Spleen (tissue), 11 donors: ENCODE data around the gene DNAH9. TPM values are rescaled to one million over a fixed set of nuclear protein-coding genes. Genes with fewer than 3 reads are reported as not detected.
"Not testable (repeated sequence)": the region's sequence is repeated elsewhere in the genome, so short reads cannot be mapped to it uniquely, and the experiment has no call there.

ENCODE experiments used
- DNase-seq: peaks from one replicate; pipeline ENCODE4 v3.0.0-alpha.2; 2020
- H3K27ac ChIP-seq, 8 donors: fragments of 200-600 bp; sonication (generic) in 7 of 8; 1 replicate in 4 of 8; 2 replicates in 4 of 8; pipeline versions ENCODE4 v1.5.0 to v1.8.0; 2016 to 2021; ENCODE audit warnings: inconsistent platforms in 4 of 8, mild to moderate bottlenecking in 4 of 8, moderate library complexity in 1 of 8
- H3K27me3 ChIP-seq, 7 donors: fragments of 200-600 bp; sonication (generic) in 6 of 7; replicated peaks in 1 of 7; 1 replicate in 4 of 7; 2 replicates in 3 of 7; pipeline versions ENCODE4 v1.5.0 to v1.8.0; 2016 to 2021; ENCODE audit warnings: inconsistent platforms in 3 of 7, mild to moderate bottlenecking in 1 of 7
- H3K36me3 ChIP-seq, 6 donors: fragments of 200-600 bp; sonication (generic) in 5 of 6; 1 replicate in 4 of 6; 2 replicates in 2 of 6; pipeline versions ENCODE4 v1.5.0 to v1.8.0; 2016 to 2021; ENCODE audit warnings: inconsistent platforms in 2 of 6
- H3K4me1 ChIP-seq, 6 donors: fragments of 200-600 bp; sonication (generic) in 5 of 6; 1 replicate in 3 of 6; 2 replicates in 3 of 6; pipeline versions ENCODE4 v1.5.0 to v1.8.0; 2016 to 2021; ENCODE audit warnings: inconsistent platforms in 3 of 6
- H3K4me3 ChIP-seq, 8 donors: fragments of 200-600 bp; sonication (generic) in 7 of 8; 1 replicate in 4 of 8; 2 replicates in 4 of 8; pipeline versions ENCODE4 v1.5.0 to v1.8.0; 2016 to 2021; ENCODE audit warnings: inconsistent platforms in 4 of 8, mild to moderate bottlenecking in 4 of 8, moderate library complexity in 2 of 8
- H3K9me3 ChIP-seq, 8 donors: fragments of 200-600 bp; sonication (generic) in 7 of 8; 1 replicate in 4 of 8; 2 replicates in 4 of 8; pipeline versions ENCODE4 v1.5.0 to v1.8.0; 2016 to 2021; ENCODE audit warnings: inconsistent platforms in 4 of 8
- CTCF ChIP-seq, 11 experiments: fragments of 200-600 bp in 7 of 11; fragments of 450-650 bp in 4 of 11; sonication (generic) in 4 of 11; IDR thresholded peaks in 8 of 11; conservative IDR thresholded peaks in 3 of 11; 1 replicate in 7 of 11; 2 replicates in 4 of 11; pipeline versions ENCODE4 v1.4.0 to v1.8.0; 2016 to 2021; ENCODE audit warnings: antibody characterized with exemption in 11 of 11, inconsistent platforms in 4 of 11, mild to moderate bottlenecking in 1 of 11
- POLR2A ChIP-seq, 3 donors: fragments of 450-650 bp; IDR thresholded peaks; one replicate each; pipeline ENCODE4 v1.5.1; 2017; ENCODE audit warnings: antibody characterized with exemption in 3 of 3, mild to moderate bottlenecking in 1 of 3
- POLR2AphosphoS5 ChIP-seq, 3 donors: sonication (generic); formaldehyde crosslinking; IDR thresholded peaks; one replicate each; pipeline ENCODE4 v1.5.1; 2017; ENCODE audit warnings: antibody characterized with exemption in 3 of 3
- WGBS, 5 donors: extraction: QIAGEN DNeasy Blood & Tissue Kit in 3 of 5; methylation state at CpG; one replicate each; pipeline versions ENCODE4 v1.1.5 to v1.1.7; 2013 to 2018; 5-methylcytosine and 5-hydroxymethylcytosine counted together
- intact Hi-C: fragments of 100-400 bp; cut with DNase I; formaldehyde crosslinking; loops from one replicate; pipeline ENCODE4 v1.15.0; 2023; ENCODE audit warnings: low total_unique reads
- polyA plus RNA-seq, 3 donors: library from polyadenylated mRNA; stranded (reverse); fragments of 200-250 nt; gene quantifications; one replicate each; pipeline ENCODE4 v1.2.1, GENCODE V29; 2013
- total RNA-seq, 7 donors: library from RNA; depleted of rRNA in 3 of 7; stranded (reverse); fragments of >200 nt in 3 of 7; fragmentation: NEBNext Ultra II Directional in 4 of 7; extraction: Animal tissue kit (Norgen Biotek cat#: 25700) in 4 of 7; gene quantifications; one replicate each; pipeline versions ENCODE4 v1.1.0 to v1.2.1, GENCODE V29; 2016 to 2021
- donor health status: healthy with polysubstance abuse.
- donor health status: DM: no; HTN: no; CAD: no; lungs with moderate emphysema.
- donor health status: DM: no; HTN: no; CAD: no.
- donor health status: Bipolar disorder and iron deficiency.
- donor health status: healthy.
- donor health status: DM: no; HTN: no; CAD: no.
- donor health status: DM: yes; HTN: yes; CAD: no.

DNAH9 gene
- total and polyA plus RNA-seq, 10 donors, result 0.06 to 0.92 (median 0.22) TPM; not detected in 2

GRCh38 chr17:11928436-11928835, 330.2 kb downstream of the DNAH9 start:
- no peak for DNase-seq
- Histone ChIP-seq H3K36me3 (no peaks in the 10 kb centered on the region), H3K9me3 (peaks cover 0 to 7% (median 0%) of the 10 kb centered on the region in 8 donors), H3K4me1 (no peaks in the 10 kb centered on the region), H3K27ac (no peak overlapping the region), H3K4me3 (no peak overlapping the region), H3K27me3 (no peaks in the 10 kb centered on the region)
- intact Hi-C loops, result no loop called here
- TF ChIP-seq CTCF (IDR thresholded peaks at IDR 0.05 in 8 of 11, conservative IDR thresholded peaks at IDR 0.05 in 3 of 11) (no peak), POLR2AphosphoS5 (IDR thresholded peaks at IDR 0.05) (no peak), POLR2A (IDR thresholded peaks at IDR 0.05) (no peak)
- WGBS, 5 donors, result 57 to 68% (median 65%) methylated on average over 4 of the region's 4 CpGs

DNA sequence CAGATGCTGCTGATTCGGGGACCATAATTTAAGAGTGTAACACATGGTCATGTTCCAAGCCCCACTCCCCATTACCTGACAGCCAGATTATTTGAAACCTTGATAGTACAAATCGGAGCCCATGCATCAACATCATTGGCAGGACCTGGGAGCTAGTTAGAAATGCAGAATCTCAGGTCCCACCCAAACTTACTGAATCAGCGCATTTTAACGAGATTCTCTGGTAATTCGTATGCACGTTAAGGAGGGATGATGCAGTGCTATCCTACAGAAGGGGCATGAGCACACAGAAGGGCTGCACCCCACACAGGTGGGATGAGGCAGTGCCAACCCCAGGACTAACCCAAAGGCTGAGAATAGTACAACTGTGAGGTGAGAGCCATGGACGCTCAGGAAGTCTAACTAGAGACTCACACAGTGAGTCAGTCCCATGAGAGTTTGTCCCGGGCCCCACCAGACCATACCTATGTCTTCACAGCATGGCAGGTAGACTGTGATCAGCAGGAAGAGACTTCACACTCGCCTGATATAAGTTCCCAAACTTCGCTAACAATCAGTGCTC, 334.1 kb downstream of the DNAH9 start:
- intact Hi-C loops, result no loop called here
- DNase-seq, result no peak
- Histone ChIP-seq H3K36me3 (no peaks in the 10 kb centered on the region), H3K4me3 (no peak overlapping the region), H3K27ac (no peak overlapping the region), H3K9me3 (no peaks in the 10 kb centered on the region), H3K27me3 (peaks cover 0 to 6% (median 0%) of the 10 kb centered on the region in 7 donors), H3K4me1 (no peaks in the 10 kb centered on the region)
- WGBS, 5 donors, result 84 to 93% (median 88%) methylated on average over 10 of the region's 10 CpGs
- TF ChIP-seq CTCF (IDR thresholded peaks at IDR 0.05 in 8 of 11, conservative IDR thresholded peaks at IDR 0.05 in 3 of 11), result no peak
- TF ChIP-seq POLR2A (IDR thresholded peaks at IDR 0.05), result no peak
- no peak for TF ChIP-seq POLR2AphosphoS5 (IDR thresholded peaks at IDR 0.05)

GRCh38 chr17:11935734-11936406, 337.6 kb downstream of the DNAH9 start:
- intact Hi-C loops, result loop anchor here (5.0 kb wide), 1 partner anchor 1059 kb away; no protein-coding TSS in a partner anchor
- H3K27ac ChIP-seq, result no peak overlapping the region
- peaks cover 0 to 10% (median 0%) of the 10 kb centered on the region in 7 donors for H3K27me3 ChIP-seq
- TF ChIP-seq POLR2AphosphoS5 (IDR thresholded peaks at IDR 0.05) (no peak), CTCF (IDR thresholded peaks at IDR 0.05 in 8 of 11, conservative IDR thresholded peaks at IDR 0.05 in 3 of 11) (peak in 10 of 11 experiments; percentile 35 to 84 (median 66))
- no peaks in the 10 kb centered on the region for H3K9me3 ChIP-seq
- 41 to 51% (median 43%) methylated on average over 14 of the region's 14 CpGs for WGBS, 5 donors
- H3K36me3 ChIP-seq, result no peaks in the 10 kb centered on the region
- no peak for DNase-seq
- H3K4me3 ChIP-seq, result no peak overlapping the region
- no peaks in the 10 kb centered on the region for H3K4me1 ChIP-seq

GRCh38 chr17:11940904-11941303, 342.6 kb downstream of the DNAH9 start:
- intact Hi-C loops, result no loop called here
- Histone ChIP-seq H3K4me1 (no peaks in the 10 kb centered on the region), H3K36me3 (no peaks in the 10 kb centered on the region), H3K27ac (no peak overlapping the region), H3K4me3 (no peak overlapping the region), H3K9me3 (no peaks in the 10 kb centered on the region), H3K27me3 (peaks cover 0 to 10% (median 0%) of the 10 kb centered on the region in 7 donors)
- 67 to 80% (median 74%) methylated on average over 2 of the region's 2 CpGs for WGBS, 5 donors
- no peak for DNase-seq
- TF ChIP-seq POLR2AphosphoS5 (IDR thresholded peaks at IDR 0.05) (no peak), CTCF (IDR thresholded peaks at IDR 0.05 in 8 of 11, conservative IDR thresholded peaks at IDR 0.05 in 3 of 11) (no peak), POLR2A (IDR thresholded peaks at IDR 0.05) (no peak)

DNA sequence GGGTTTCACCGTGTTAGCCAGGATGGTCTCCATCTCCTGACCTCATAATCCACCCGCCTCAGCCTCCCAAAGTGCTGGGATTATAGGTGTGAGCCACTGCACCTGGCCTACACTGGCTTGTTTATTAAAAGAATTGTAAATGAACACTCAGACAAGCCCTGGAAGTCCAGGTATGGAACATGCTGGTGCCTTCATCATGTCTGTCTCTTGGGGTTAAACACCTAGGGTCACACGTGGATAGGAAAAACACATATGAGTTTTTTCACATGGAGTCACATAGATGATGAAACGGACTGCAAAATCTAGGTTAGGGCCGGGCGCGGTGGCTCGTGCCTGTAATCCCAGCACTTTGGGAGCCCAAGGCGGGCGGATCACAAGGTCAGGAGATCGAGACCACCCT, 344.8 kb downstream of the DNAH9 start:
- DNase-seq, H3K9me3 ChIP-seq, H3K4me1 ChIP-seq, H3K36me3 ChIP-seq, intact Hi-C loops, H3K27me3 ChIP-seq, H3K27ac ChIP-seq, H3K4me3 ChIP-seq: not testable (repeated sequence)
- 83 to 94% (median 93%) methylated on average over 11 of the region's 11 CpGs for WGBS, 5 donors
